ENCODE data around the gene SON.

DNA sequence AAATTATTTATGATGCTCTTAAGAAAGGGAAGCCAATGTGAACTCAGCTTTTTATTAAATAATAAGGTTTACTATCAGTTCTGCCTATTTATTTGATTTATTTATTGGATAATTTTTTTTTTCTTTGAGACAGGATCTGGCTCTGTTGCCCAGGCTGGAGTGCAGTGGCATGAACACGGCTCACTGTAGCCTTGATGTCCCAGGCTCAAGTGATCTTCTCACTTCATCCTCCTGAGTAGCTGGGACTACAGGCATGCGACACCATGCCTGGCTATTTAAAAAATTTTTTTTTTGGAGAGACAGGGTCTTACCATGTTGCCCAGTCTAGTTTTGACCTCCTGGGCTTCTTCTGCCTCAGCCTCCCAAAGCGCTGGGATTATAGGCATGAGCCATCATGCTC lies 30.4 kb upstream of the SON start:
- TF ChIP-seq, protein P1, sequence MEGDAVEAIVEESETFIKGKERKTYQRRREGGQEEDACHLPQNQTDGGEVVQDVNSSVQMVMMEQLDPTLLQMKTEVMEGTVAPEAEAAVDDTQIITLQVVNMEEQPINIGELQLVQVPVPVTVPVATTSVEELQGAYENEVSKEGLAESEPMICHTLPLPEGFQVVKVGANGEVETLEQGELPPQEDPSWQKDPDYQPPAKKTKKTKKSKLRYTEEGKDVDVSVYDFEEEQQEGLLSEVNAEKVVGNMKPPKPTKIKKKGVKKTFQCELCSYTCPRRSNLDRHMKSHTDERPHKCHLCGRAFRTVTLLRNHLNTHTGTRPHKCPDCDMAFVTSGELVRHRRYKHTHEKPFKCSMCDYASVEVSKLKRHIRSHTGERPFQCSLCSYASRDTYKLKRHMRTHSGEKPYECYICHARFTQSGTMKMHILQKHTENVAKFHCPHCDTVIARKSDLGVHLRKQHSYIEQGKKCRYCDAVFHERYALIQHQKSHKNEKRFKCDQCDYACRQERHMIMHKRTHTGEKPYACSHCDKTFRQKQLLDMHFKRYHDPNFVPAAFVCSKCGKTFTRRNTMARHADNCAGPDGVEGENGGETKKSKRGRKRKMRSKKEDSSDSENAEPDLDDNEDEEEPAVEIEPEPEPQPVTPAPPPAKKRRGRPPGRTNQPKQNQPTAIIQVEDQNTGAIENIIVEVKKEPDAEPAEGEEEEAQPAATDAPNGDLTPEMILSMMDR (IDR thresholded peaks at IDR 0.05), result no peak
- TF ChIP-seq POLR2A (IDR thresholded peaks at IDR 0.05), result no peak

All from right lobe of liver (tissue), 4 donors.